B cell (primary cell): ENCODE measurements around the gene RAI1. TPM values are rescaled to one million over a fixed set of nuclear protein-coding genes. Genes with fewer than 3 reads are reported as not detected.

Source experiments
- ATAC-seq: fragments of 200-7000 bp; cut with Tn5 transposase; one replicate; pipeline ENCODE4 v1.10.0; 2021; ENCODE audit warnings: low read depth, mild to moderate bottlenecking, moderate number of reproducible peaks, moderate library complexity
- CTCF ChIA-PET: fragments of 350-600 bp; sonication (Branson Sonifier 250); formaldehyde crosslinking; loops from one replicate; lab custom pipeline; 2021; ENCODE audit warnings: antibody characterized with exemption, inconsistent platforms; lab: Charles Lee
- POLR2A ChIA-PET: fragments of 350-600 bp; sonication (Branson Sonifier 250); formaldehyde crosslinking; loops from one replicate; lab custom pipeline; 2021; ENCODE audit warnings: antibody characterized with exemption; lab: Charles Lee
- DNase-seq: peaks from one replicate; pipeline ENCODE4 v3.0.0; 2013
- H2AFZ ChIP-seq: 2 replicates; pipeline ENCODE4 v1.6.1; 2012; ENCODE audit warnings: mild to moderate bottlenecking, low read depth, low read length; ENCODE audit not compliant: insufficient read depth, poor library complexity, severe bottlenecking
- H3K27ac ChIP-seq, 2 donors: 1 replicate in 1 of 2; 2 replicates in 1 of 2; pipeline ENCODE4 v1.5.1; 2012 to 2013; ENCODE audit warnings: low read length in 2 of 2, mild to moderate bottlenecking in 2 of 2, moderate library complexity in 1 of 2
- H3K27me3 ChIP-seq, 4 experiments: fragments of 200-600 bp in 1 of 4; sonication (generic) in 1 of 4; replicated peaks in 1 of 4; 1 replicate in 2 of 4; 2 replicates in 2 of 4; pipeline versions ENCODE4 v1.6.1 to v1.7.0; 2013 to 2016; ENCODE audit warnings: low read length in 3 of 4, mild to moderate bottlenecking in 2 of 4, mixed read lengths in 1 of 4, moderate library complexity in 1 of 4; ENCODE audit not compliant: insufficient read depth in 4 of 4, control insufficient read depth in 3 of 4; ENCODE audit errors: control extremely low read depth in 1 of 4
- H3K36me3 ChIP-seq, 2 experiments: replicated peaks in 1 of 2; 1 replicate in 1 of 2; 2 replicates in 1 of 2; pipeline versions ENCODE4 v1.6.1 to v1.7.1; 2013; ENCODE audit warnings: low read length in 1 of 2; ENCODE audit not compliant: insufficient read depth in 2 of 2, control insufficient read depth in 1 of 2; ENCODE audit errors: control extremely low read depth in 1 of 2, extremely low read depth in 1 of 2
- H3K4me1 ChIP-seq, 2 donors: fragments of 200-600 bp in 1 of 2; sonication (generic) in 1 of 2; 1 replicate in 1 of 2; 2 replicates in 1 of 2; pipeline versions ENCODE4 v1.5.1 to v1.6.1; 2013 to 2017; ENCODE audit warnings: low read length in 2 of 2; ENCODE audit not compliant: control insufficient read depth in 2 of 2, insufficient read depth in 2 of 2
- H3K4me2 ChIP-seq: replicated peaks from 2 replicates; pipeline ENCODE3; 2012; ENCODE audit warnings: mild to moderate bottlenecking, low read depth, low read length; ENCODE audit not compliant: poor library complexity, severe bottlenecking
- H3K4me3 ChIP-seq, 5 experiments: fragments of 200-600 bp in 1 of 5; sonication (generic) in 1 of 5; 1 replicate in 3 of 5; 2 replicates in 2 of 5; pipeline versions ENCODE4 v1.5.1 to v1.7.0; 2011 to 2016; ENCODE audit warnings: low read length in 4 of 5, mild to moderate bottlenecking in 4 of 5, low read depth in 2 of 5, control low read depth in 1 of 5, moderate library complexity in 1 of 5; ENCODE audit not compliant: insufficient read depth in 1 of 5; ENCODE audit errors: control extremely low read depth in 1 of 5, extremely low read depth in 1 of 5
- H3K79me2 ChIP-seq: fragments of 200-600 bp; sonication (generic); one replicate; pipeline ENCODE4 v1.6.0; 2016; ENCODE audit warnings: low read length; ENCODE audit not compliant: control insufficient read depth, insufficient read depth
- H3K9ac ChIP-seq: fragments of 200-600 bp; sonication (generic); 2 replicates; pipeline ENCODE4 v1.6.1; 2017; ENCODE audit warnings: mild to moderate bottlenecking, low read length, moderate library complexity
- H3K9me3 ChIP-seq, 3 donors: one replicate each; pipeline versions ENCODE4 v1.6.1 to v1.7.1; 2013; ENCODE audit warnings: low read length in 2 of 3; ENCODE audit not compliant: control insufficient read depth in 2 of 3, insufficient read depth in 1 of 3; ENCODE audit errors: control extremely low read depth in 1 of 3
- H4K20me1 ChIP-seq: 2 replicates; pipeline ENCODE4 v1.6.0; 2012; ENCODE audit warnings: mild to moderate bottlenecking, low read length; ENCODE audit not compliant: insufficient read depth, control insufficient read depth, poor library complexity, severe bottlenecking
- H3K27ac Mint-ChIP-seq: one replicate; pipeline ENCODE4 v1.8.0; 2021; ENCODE audit warnings: mixed read lengths
- H3K27me3 Mint-ChIP-seq: one replicate; pipeline ENCODE4 v1.8.0; 2021; ENCODE audit warnings: mixed read lengths
- H3K4me1 Mint-ChIP-seq: one replicate; pipeline ENCODE4 v1.8.0; 2021; ENCODE audit warnings: mixed read lengths
- H3K4me3 Mint-ChIP-seq: one replicate; pipeline ENCODE4 v1.8.0; 2021; ENCODE audit warnings: mixed read lengths
- H3K9me3 Mint-ChIP-seq: one replicate; pipeline ENCODE4 v1.8.0; 2022; ENCODE audit warnings: mixed read lengths; ENCODE audit not compliant: insufficient read depth
- EZH2 ChIP-seq: IDR thresholded peaks from 2 replicates; pipeline ENCODE4 v1.6.1; 2012; ENCODE audit warnings: borderline replicate concordance, low read depth, mild to moderate bottlenecking, moderate library complexity, low read length; ENCODE audit not compliant: insufficient read depth, poor library complexity, severe bottlenecking
- WGBS: methylation state at CpG from one replicate; pipeline ENCODE4 v1.1.5; 2013; ENCODE audit warnings: missing lambda C conversion rate; ENCODE audit not compliant: insufficient coverage; 5-methylcytosine and 5-hydroxymethylcytosine counted together
- intact Hi-C: fragments of 100-400 bp; cut with micrococcal nuclease; formaldehyde crosslinking; loops from one replicate; pipeline ENCODE4 v1.10.0; 2022
- polyA plus RNA-seq: library from polyadenylated mRNA; depleted of rRNA; stranded (reverse); fragments of >200 nt; gene quantifications from 2 replicates; pipeline ENCODE4 v1.2.3, GENCODE V29; 2012
- total RNA-seq, 2 donors: library from RNA; stranded (reverse); fragments of 120-200 nt in 1 of 2; gene quantifications; 1 replicate in 1 of 2; 2 replicates in 1 of 2; pipeline versions ENCODE4 v1.2.3 to v1.2.4, GENCODE V29; 2013 to 2022
- TF ChIP-seq, protein P1 (sequence below): fragments of 200-600 bp; IDR thresholded peaks from one replicate; pipeline ENCODE4 v1.8.0; 2022; ENCODE audit warnings: antibody characterized with exemption, mild to moderate bottlenecking

The RAI1 gene
- total and polyA plus RNA-seq, 2 donors (not counting 1 experiment from before 2014, with no cell fraction given) = 4.7 to 34.0 TPM

- TF ChIP-seq, protein P1, sequence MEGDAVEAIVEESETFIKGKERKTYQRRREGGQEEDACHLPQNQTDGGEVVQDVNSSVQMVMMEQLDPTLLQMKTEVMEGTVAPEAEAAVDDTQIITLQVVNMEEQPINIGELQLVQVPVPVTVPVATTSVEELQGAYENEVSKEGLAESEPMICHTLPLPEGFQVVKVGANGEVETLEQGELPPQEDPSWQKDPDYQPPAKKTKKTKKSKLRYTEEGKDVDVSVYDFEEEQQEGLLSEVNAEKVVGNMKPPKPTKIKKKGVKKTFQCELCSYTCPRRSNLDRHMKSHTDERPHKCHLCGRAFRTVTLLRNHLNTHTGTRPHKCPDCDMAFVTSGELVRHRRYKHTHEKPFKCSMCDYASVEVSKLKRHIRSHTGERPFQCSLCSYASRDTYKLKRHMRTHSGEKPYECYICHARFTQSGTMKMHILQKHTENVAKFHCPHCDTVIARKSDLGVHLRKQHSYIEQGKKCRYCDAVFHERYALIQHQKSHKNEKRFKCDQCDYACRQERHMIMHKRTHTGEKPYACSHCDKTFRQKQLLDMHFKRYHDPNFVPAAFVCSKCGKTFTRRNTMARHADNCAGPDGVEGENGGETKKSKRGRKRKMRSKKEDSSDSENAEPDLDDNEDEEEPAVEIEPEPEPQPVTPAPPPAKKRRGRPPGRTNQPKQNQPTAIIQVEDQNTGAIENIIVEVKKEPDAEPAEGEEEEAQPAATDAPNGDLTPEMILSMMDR = no peak
- TF ChIP-seq EZH2 = no peak
- H3K9ac ChIP-seq = no peak overlapping the region
- no peak overlapping the region for H3K27ac Mint-ChIP-seq
- no peak overlapping the region for H2AFZ ChIP-seq
- intact Hi-C loops = no loop called here
- POLR2A ChIA-PET = interaction anchor here (0.6 kb wide), 1 partner anchor 1547 kb away, joined by 5 read pairs; no protein-coding TSS in a partner anchor
- H3K4me2 ChIP-seq = no peak overlapping the region
- H3K36me3 ChIP-seq = no peaks in the 10 kb centered on the region
- CTCF ChIA-PET = interaction anchor here (1.1 to 2.7 kb wide), 4 partner anchors 12 to 70 kb away, joined by 3 to 19 read pairs (median 5); no protein-coding TSS in a partner anchor
- H3K27me3 ChIP-seq = no peaks in the 10 kb centered on the region
- ATAC-seq (no peak), DNase-seq (no peak)
- H3K27me3 Mint-ChIP-seq = no peaks in the 10 kb centered on the region
- H3K9me3 ChIP-seq = no peaks in the 10 kb centered on the region
- H3K4me3 Mint-ChIP-seq = no peak overlapping the region
- no peak overlapping the region for H3K4me3 ChIP-seq
- no peaks in the 10 kb centered on the region for H4K20me1 ChIP-seq
- peaks cover 33% of the 10 kb centered on the region for H3K4me1 Mint-ChIP-seq
- H3K27ac ChIP-seq = no peak overlapping the region
- H3K79me2 ChIP-seq = no peaks in the 10 kb centered on the region
- H3K9me3 Mint-ChIP-seq = no peaks in the 10 kb centered on the region
- H3K4me1 ChIP-seq = peaks cover 24 to 31% of the 10 kb centered on the region in 2 donors
- 97% methylated on average over 8 of the region's 10 CpGs for WGBS
Measured at GRCh38 chr17:17848311-17849082, 167.2 kb downstream of the RAI1 start.
